C4-2B (cell line): ENCODE measurements around the gene RPS6KL1.
A peak's percentile ranks its signal among the peaks of the same experiment; 100 is the strongest.

Experiments
- H3K27ac ChIP-seq: fragments of 450-650 bp; 2 replicates; pipeline ENCODE4 v1.5.1; 2017
- ZFX ChIP-seq: fragments of 450-650 bp; IDR thresholded peaks from 2 replicates; pipeline ENCODE4 v1.6.1; 2017
- TF ChIP-seq, protein P1 (sequence below): fragments of 450-650 bp; conservative IDR thresholded peaks from 2 replicates; pipeline ENCODE4 v1.5.1; 2017; ENCODE audit warnings: mild to moderate bottlenecking

RPS6KL1 gene

DNA sequence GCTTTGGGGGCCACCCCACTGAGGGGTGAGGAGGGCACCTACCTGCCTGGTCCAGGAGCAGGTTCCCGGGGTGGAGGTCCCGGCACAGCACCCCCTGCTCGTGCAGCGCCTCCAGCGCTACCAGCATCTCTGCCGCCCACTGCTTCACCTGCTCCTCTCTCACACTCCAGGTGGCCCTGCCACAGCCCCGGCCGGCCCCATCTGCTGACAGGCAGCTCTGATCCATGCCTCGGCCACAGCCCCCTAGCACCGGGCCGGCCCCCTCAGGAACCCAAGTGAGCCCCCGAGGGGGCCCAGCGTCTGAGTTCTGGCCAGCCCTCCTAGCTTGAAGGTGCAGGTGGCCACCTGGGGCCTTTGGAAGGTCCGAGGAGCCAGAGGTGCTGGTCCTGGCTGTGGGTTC is 13.6 kb downstream of the RPS6KL1 start:
- TF ChIP-seq ZFX = no peak
- TF ChIP-seq, protein P1, sequence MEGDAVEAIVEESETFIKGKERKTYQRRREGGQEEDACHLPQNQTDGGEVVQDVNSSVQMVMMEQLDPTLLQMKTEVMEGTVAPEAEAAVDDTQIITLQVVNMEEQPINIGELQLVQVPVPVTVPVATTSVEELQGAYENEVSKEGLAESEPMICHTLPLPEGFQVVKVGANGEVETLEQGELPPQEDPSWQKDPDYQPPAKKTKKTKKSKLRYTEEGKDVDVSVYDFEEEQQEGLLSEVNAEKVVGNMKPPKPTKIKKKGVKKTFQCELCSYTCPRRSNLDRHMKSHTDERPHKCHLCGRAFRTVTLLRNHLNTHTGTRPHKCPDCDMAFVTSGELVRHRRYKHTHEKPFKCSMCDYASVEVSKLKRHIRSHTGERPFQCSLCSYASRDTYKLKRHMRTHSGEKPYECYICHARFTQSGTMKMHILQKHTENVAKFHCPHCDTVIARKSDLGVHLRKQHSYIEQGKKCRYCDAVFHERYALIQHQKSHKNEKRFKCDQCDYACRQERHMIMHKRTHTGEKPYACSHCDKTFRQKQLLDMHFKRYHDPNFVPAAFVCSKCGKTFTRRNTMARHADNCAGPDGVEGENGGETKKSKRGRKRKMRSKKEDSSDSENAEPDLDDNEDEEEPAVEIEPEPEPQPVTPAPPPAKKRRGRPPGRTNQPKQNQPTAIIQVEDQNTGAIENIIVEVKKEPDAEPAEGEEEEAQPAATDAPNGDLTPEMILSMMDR = no peak
- no peak overlapping the region for H3K27ac ChIP-seq

DNA sequence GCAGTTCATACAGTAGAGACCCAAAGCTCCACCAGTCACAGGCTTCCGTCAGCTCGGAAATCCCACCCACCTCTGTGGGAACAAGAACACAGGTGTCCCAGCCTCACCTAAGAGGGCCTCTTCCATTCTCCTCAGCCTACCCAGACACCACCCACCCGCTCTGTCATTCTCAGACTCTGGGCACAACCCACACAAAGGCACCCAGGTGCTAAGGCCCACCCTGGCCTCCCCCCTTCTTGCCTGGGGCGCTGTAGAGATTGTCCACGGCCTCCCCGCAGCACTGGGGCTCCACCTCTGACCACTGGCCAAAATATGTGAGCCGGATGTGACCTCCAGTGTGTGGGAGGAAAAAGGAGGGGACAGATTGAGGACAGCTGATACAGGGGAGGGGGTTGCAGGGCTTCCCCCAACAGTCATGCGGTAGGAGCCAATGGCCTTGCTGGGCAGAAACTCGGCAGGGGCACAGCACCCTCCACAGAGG is 14.2 kb downstream of the RPS6KL1 start:
- H3K27ac ChIP-seq = no peak overlapping the region
- TF ChIP-seq, protein P1 = no peak
- no peak for TF ChIP-seq ZFX

DNA sequence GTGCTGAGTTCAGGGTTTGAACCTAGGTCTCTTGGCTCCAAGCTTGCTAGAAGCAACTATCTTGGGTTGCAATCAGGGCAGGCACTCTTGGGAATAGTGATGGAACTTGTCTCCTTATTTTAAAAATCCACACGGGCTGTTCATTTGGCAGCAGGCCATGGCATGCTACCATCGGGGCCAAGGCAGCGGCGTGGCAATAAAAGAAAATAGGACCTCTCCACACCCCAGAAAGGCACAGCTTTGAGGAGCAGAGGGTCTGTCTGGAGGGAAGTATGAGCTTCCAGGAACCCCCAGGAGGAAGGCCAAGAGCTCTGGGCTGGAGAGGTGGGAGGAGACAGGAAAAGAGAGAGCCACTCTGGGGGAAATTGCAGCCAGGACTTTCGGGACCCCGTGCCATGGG is 15.3 kb downstream of the RPS6KL1 start:
- H3K27ac ChIP-seq = no peak overlapping the region
- TF ChIP-seq, protein P1 = no peak
- no peak for TF ChIP-seq ZFX

DNA sequence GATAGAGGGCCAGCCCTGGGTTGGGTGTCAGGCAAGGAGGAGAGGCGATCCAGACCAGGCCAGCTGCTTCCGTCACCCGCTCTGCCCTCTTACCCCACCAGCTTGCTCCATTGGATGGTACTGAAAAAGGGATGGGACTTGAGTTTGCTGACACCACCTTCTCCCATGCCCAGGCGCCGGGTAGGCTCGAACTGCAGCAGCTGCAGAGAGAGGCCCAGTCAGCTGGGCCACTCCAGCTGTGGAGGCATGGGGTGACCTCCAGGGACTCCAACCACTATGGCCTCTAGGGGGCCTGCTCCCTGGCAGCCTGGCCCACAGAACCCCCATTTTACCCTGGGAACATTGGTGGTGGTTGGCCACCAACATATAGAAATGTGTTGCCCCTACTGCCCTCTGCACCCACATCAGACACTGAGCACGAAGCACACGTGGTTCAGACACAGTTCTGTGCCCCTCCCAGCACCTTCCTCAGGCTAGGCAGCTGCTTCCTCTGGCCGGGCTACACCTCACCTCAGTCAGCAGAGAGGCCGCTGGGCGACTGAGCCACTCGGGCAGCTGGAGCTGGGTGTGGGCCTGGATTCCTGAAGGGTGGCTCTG is 16.0 kb downstream of the RPS6KL1 start:
- TF ChIP-seq, protein P1 = no peak; the same call in 1 of the 2 replicates
- TF ChIP-seq ZFX = no peak
- H3K27ac ChIP-seq = no peak overlapping the region

DNA sequence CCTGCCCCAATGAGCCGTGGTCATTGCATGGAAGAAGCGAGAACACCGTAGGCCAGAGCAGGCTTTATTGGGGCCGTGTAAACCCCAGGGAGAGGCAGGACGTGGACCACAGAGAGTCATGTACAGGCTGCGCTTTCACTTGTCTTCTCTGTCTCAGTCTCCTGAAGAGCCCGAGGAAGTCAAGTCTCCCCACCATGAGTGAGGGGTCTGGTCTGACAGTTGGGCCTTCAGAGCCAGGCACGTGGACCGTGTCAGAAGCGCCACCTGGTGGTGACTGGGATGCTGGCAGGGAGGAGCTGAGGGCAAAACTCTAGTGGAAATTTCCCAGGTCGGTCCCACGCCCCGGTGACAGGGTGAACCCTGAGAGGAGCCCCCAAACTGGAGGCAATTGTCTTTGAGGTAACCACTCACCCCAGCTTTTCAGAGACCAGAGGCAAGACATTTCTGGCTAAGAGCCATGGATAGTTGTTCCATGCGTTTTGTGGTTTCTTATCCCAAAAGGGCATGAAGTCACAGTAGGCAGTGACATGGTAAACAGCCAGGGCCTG is 17.4 kb downstream of the RPS6KL1 start:
- no peak for TF ChIP-seq ZFX
- TF ChIP-seq, protein P1 = peak; percentile 98
- H3K27ac ChIP-seq = no peak overlapping the region

DNA sequence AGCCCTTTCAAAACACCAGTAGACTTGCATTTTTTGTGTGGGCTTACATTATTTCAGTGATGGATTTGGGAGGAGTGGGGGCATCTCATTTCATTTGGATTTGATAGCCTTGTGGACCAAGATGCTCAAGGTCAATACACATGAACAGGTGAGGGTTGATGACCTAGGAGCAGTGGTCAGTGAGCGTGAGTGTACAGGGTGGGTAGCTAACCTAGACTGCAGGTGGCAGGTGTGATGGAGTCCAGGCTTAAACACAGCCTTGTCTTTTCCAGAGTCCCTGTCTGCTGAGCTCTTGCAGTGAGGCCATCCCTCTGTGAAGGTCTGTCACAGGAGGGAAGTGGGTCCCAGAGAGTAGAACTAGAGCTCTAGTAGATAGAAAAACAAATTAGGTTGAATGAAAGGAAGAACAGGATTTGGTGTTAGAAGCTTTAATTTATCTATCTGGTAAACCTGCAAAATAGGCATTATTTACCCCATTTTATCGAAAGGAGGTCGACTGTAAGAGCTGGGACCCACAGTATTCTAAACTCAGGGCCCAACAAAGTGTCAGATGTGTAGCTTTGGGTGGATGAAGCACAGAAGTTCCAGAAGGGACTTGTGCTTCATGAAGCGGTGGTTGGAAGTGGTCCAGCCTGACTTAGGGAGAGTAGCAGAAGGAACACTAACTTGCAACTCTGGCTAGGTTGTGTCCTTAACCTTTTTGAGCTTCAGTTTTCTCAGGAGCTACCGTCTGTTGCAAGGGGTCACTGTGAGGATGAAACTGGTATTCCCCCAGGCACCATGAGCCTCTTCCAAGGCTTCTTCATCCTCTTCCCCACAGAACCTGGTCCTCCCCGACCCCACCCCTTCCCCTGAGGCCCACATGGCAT is 18.2 kb downstream of the RPS6KL1 start:
- TF ChIP-seq, protein P1 = no peak
- no peak for TF ChIP-seq ZFX
- no peak overlapping the region for H3K27ac ChIP-seq
